Tibial artery (tissue), 4 donors: ENCODE measurements around the gene WNT3.
"Not testable (repeated sequence)": the region's sequence is repeated elsewhere in the genome, so short reads cannot be mapped to it uniquely, and the experiment has no call there.

Experiments used
- DNase-seq, 2 donors: peaks; one replicate each; pipeline ENCODE4 v3.0.0-alpha.2; 2019
- H3K27ac ChIP-seq, 2 donors: fragments of 200-600 bp; sonication (generic) in 1 of 2; 1 replicate in 1 of 2; 2 replicates in 1 of 2; pipeline ENCODE4 v1.5.1; 2018 to 2019; ENCODE audit warnings: mild to moderate bottlenecking in 1 of 2
- H3K27me3 ChIP-seq, 2 donors: fragments of 200-600 bp; sonication (generic) in 1 of 2; one replicate each; pipeline versions ENCODE4 v1.5.1 to v1.6.0; 2016 to 2019
- H3K36me3 ChIP-seq, 3 donors: fragments of 200-600 bp; sonication (generic) in 2 of 3; one replicate each; pipeline ENCODE4 v1.5.1; 2016 to 2019; ENCODE audit warnings: mild to moderate bottlenecking in 2 of 3
- H3K4me1 ChIP-seq, 4 donors: fragments of 200-600 bp; sonication (generic) in 2 of 4; 1 replicate in 3 of 4; 2 replicates in 1 of 4; pipeline ENCODE4 v1.5.1; 2016 to 2019
- H3K4me3 ChIP-seq, 2 donors: fragments of 200-600 bp; sonication (generic) in 1 of 2; 1 replicate in 1 of 2; 2 replicates in 1 of 2; pipeline ENCODE4 v1.5.1; 2018 to 2019; ENCODE audit warnings: mild to moderate bottlenecking in 2 of 2
- H3K9me3 ChIP-seq, 3 donors: fragments of 200-600 bp; sonication (generic) in 1 of 3; one replicate each; pipeline ENCODE4 v1.5.1; 2016 to 2019
- intact Hi-C: fragments of 100-400 bp; cut with DNase I; formaldehyde crosslinking; loops from one replicate; pipeline ENCODE4 v1.15.0; 2023; ENCODE audit warnings: low total_unique reads
- TF ChIP-seq, protein P1 (sequence below), 2 experiments: fragments of 200-600 bp in 1 of 2; fragments of 450-650 bp in 1 of 2; IDR thresholded peaks; one replicate each; pipeline ENCODE4 v1.5.1; 2017 to 2019; ENCODE audit warnings: antibody characterized with exemption in 2 of 2, mild to moderate bottlenecking in 1 of 2, moderate library complexity in 1 of 2

Gene WNT3

DNA sequence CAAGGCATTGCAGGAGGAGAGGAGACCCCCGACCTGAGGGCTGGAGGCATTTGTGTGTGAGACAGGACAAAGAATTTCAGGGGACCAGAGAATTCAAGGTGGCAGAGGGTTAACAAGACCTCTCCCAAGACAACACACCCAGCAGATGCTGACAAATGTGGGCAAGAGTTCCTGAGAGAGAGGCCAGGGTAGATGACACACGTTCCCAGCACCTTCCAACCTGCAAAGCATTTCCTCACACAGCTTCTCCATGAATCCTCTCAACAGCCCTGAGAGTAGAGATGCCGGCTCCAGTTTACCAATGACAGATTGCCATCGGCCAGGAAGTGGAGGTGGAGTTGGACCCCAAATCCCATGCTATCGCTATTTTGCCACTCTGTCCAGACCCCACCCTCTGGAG lies 25.0 kb downstream of the WNT3 start:
- DNase-seq: no peak
- Histone ChIP-seq H3K4me1 (no peaks in the 10 kb centered on the region), H3K27me3 (peaks cover 0 to 50% of the 10 kb centered on the region in 2 donors), H3K36me3 (no peaks in the 10 kb centered on the region), H3K4me3 (no peak overlapping the region), H3K9me3 (peaks cover 0 to 7% (median 3%) of the 10 kb centered on the region in 3 donors), H3K27ac (no peak overlapping the region)
- intact Hi-C loops: no loop called here
- TF ChIP-seq, protein P1, sequence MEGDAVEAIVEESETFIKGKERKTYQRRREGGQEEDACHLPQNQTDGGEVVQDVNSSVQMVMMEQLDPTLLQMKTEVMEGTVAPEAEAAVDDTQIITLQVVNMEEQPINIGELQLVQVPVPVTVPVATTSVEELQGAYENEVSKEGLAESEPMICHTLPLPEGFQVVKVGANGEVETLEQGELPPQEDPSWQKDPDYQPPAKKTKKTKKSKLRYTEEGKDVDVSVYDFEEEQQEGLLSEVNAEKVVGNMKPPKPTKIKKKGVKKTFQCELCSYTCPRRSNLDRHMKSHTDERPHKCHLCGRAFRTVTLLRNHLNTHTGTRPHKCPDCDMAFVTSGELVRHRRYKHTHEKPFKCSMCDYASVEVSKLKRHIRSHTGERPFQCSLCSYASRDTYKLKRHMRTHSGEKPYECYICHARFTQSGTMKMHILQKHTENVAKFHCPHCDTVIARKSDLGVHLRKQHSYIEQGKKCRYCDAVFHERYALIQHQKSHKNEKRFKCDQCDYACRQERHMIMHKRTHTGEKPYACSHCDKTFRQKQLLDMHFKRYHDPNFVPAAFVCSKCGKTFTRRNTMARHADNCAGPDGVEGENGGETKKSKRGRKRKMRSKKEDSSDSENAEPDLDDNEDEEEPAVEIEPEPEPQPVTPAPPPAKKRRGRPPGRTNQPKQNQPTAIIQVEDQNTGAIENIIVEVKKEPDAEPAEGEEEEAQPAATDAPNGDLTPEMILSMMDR (IDR thresholded peaks at IDR 0.05): no peak

DNA sequence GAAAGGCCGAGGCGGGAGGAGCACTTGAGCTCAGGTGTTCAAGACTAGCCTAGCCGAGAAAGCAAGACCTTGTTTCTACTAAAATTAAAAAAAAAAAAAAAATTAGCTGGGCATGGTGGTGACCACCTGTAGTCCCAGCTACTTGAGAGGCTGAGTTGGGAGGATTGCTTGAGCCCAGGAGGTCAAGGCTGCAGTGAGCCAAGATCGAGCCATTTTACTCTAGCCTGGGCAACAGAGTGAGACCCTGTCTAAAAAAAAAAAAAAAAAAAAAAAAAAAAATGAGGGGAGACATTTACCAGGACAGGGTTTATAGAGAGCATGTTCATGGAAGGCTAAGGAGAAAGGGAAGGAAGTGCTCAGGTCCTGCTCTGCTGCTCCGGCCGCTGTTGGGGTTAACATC lies 25.5 kb downstream of the WNT3 start:
- H3K36me3 ChIP-seq, H3K27ac ChIP-seq, intact Hi-C loops, H3K9me3 ChIP-seq, DNase-seq, H3K4me1 ChIP-seq, H3K4me3 ChIP-seq: not testable (repeated sequence)
- H3K27me3 ChIP-seq: peaks cover 0 to 50% of the 10 kb centered on the region in 2 donors

DNA sequence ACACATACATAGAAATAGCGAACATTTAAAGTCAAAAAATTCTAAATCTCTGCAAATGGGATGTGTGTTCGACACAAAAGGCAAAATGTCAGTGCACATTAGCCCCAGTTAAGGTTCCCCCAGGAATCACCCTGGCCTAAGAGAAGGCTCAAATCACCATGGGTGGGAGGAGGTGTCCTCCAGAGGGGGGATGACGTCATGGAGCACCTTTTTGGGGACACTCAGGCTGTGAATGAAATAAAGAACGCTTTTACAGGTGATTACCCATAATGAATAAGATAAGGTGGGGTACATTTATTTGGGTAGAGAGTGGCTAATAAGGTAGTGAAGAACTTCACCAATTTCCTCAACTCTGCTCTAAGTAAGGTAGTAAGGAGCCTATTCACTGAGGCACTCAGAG lies 26.4 kb downstream of the WNT3 start:
- H3K27me3 ChIP-seq: peaks cover 0 to 50% of the 10 kb centered on the region in 2 donors
- intact Hi-C loops: no loop called here
- TF ChIP-seq, protein P1 (IDR thresholded peaks at IDR 0.05): no peak
- no peak for DNase-seq
- no peaks in the 10 kb centered on the region for H3K36me3 ChIP-seq
- H3K27ac ChIP-seq: no peak overlapping the region
- H3K9me3 ChIP-seq: peaks cover 0 to 7% (median 3%) of the 10 kb centered on the region in 3 donors
- no peaks in the 10 kb centered on the region for H3K4me1 ChIP-seq
- H3K4me3 ChIP-seq: no peak overlapping the region

DNA sequence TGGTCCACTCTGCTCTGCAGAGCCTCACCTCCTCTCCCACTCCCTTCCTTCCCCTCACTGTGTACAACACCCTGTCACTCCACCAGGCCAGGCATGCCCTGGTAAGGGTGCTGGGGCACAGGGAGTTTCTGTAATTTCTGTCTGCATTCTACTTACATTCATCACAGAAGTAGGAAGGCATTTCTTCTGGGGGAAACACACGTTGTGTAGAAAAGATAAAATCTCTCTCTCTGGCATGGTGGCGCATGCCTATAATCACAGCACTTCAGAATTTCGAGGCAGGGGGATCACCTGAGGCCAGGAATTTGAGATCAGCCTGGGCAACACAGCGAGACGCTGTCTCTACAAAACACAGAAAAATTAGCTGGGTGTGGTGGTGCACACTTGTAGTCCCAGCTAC lies 27.0 kb downstream of the WNT3 start:
- TF ChIP-seq, protein P1 (IDR thresholded peaks at IDR 0.05): no peak
- intact Hi-C loops: no loop called here
- Histone ChIP-seq H3K9me3 (peaks cover 0 to 7% (median 3%) of the 10 kb centered on the region in 3 donors), H3K36me3 (no peaks in the 10 kb centered on the region), H3K27ac (no peak overlapping the region), H3K27me3 (peaks cover 0 to 49% of the 10 kb centered on the region in 2 donors), H3K4me3 (no peak overlapping the region), H3K4me1 (no peaks in the 10 kb centered on the region)
- DNase-seq: no peak

DNA sequence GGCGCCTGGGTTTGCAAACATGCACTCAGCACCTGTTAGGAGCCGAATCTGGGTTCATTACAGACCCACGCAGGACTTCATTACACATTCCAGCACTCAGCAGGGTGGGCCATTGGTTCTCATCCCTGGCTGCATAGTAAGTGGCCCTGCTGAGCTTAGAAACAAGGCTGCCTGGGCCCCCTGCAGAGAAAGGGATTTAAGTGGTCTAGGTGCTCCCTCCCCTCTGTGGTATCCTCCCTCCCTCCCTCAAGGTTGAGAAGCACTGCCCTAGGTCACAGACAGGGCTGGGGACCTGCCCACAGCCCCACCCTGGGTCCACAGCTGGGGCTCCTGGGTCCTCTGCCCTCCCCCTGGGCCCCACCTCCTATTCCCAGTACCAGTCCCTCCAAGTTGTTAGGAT lies 28.3 kb downstream of the WNT3 start:
- intact Hi-C loops: no loop called here

DNA sequence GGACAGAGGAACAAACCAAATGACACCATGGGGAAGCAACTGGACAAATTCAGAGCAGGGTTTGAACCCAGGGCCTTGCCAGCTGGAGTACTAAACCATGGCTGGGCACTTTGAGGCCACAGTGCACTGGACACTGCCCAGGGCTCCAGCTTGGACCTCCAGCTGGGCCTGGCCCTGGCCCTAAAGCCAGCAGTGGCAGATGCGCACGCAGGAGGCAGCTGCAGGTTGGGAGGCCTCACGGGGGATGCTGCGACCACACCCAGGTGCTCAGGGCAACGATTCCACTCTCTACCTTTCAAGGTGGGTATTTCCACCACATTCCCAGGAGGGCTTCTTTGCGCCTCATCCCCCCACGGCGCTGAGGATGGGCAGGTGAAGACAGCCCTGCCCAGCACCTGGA lies 28.9 kb downstream of the WNT3 start:
- no peaks in the 10 kb centered on the region for H3K36me3 ChIP-seq
- H3K9me3 ChIP-seq: peaks cover 0 to 7% (median 3%) of the 10 kb centered on the region in 3 donors
- peaks cover 0 to 38% of the 10 kb centered on the region in 2 donors for H3K27me3 ChIP-seq
- no peak for DNase-seq
- TF ChIP-seq, protein P1 (IDR thresholded peaks at IDR 0.05): no peak
- H3K4me3 ChIP-seq: no peak overlapping the region
- intact Hi-C loops: no loop called here
- no peak overlapping the region for H3K27ac ChIP-seq
- H3K4me1 ChIP-seq: no peaks in the 10 kb centered on the region

More for the DNA sequence above, 28.3 kb downstream of the WNT3 start:
- TF ChIP-seq, protein P1 (IDR thresholded peaks at IDR 0.05): no peak
- H3K36me3 ChIP-seq: no peaks in the 10 kb centered on the region
- H3K27ac ChIP-seq: no peak overlapping the region
- no peak for DNase-seq
- peaks cover 0 to 7% (median 3%) of the 10 kb centered on the region in 3 donors for H3K9me3 ChIP-seq
- H3K27me3 ChIP-seq: peaks cover 0 to 38% of the 10 kb centered on the region in 2 donors
- no peak overlapping the region for H3K4me3 ChIP-seq
- no peaks in the 10 kb centered on the region for H3K4me1 ChIP-seq
